ENCODE results near the gene FARP1.

The FARP1 gene

DNA sequence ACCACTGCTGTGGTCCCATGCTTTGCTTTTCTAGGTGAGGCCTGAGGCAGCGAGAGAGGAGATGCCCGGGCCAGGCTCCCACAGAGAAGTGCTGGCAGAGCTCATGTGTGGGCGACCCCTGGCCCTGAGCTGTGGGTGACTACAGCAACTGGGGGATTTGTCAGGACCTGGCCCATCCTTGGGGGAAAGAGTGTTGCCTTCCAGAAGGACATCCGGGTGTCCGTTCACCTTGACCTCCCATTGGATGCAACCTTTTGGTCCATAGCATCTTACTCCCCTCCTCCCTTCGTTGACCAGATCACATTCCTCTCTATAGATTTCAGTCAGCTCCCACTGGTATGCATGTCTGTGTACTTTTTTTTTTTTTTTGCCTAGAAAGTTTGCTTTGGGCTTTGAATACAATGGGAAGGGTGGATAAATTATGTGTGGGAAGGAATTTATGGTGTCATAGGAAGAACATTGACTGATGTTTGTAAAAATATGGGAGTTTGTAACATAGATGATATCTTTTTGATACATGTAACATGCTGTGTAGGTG, 118.3 kb downstream of the FARP1 start:
- Histone ChIP-seq H2AFZ (no peak overlapping the region), H3K4me3 (ENCODE audit: low read depth, low read length) (no peak overlapping the region), H3K4me1 (no peaks in the 10 kb centered on the region), H3K79me2 (no peaks in the 10 kb centered on the region), H3K36me3 (ENCODE audit: control insufficient read depth, insufficient read depth, low read length) (no peaks in the 10 kb centered on the region), H3K9ac (no peak overlapping the region), H3K27ac (no peak overlapping the region), H3K4me2 (ENCODE audit: low read length) (no peak overlapping the region), H3K27me3 (ENCODE audit: control insufficient read depth, insufficient read depth, low read length) (no peaks in the 10 kb centered on the region), H3K9me3 (ENCODE audit: control insufficient read depth, low read length) (no peaks in the 10 kb centered on the region)
- TF ChIP-seq CTCF (IDR thresholded peaks at IDR 0.05), result no peak

GRCh38 chr13:98262292-98262691, 119.4 kb downstream of the FARP1 start:
- no peak overlapping the region for H3K9ac ChIP-seq
- no peaks in the 10 kb centered on the region for H3K9me3 ChIP-seq (ENCODE audit: control insufficient read depth, low read length)
- no peaks in the 10 kb centered on the region for H3K36me3 ChIP-seq (ENCODE audit: control insufficient read depth, insufficient read depth, low read length)
- no peak for TF ChIP-seq CTCF (IDR thresholded peaks at IDR 0.05)
- H3K4me3 ChIP-seq (ENCODE audit: low read depth, low read length), result no peak overlapping the region
- H3K27ac ChIP-seq, result no peak overlapping the region
- H3K4me1 ChIP-seq, result no peaks in the 10 kb centered on the region
- no peak overlapping the region for H2AFZ ChIP-seq
- no peaks in the 10 kb centered on the region for H3K79me2 ChIP-seq
- no peak overlapping the region for H3K4me2 ChIP-seq (ENCODE audit: low read length)
- no peaks in the 10 kb centered on the region for H3K27me3 ChIP-seq (ENCODE audit: control insufficient read depth, insufficient read depth, low read length)

- Histone ChIP-seq H3K36me3 (ENCODE audit: control insufficient read depth, insufficient read depth, low read length) (no peaks in the 10 kb centered on the region), H3K9me3 (ENCODE audit: control insufficient read depth, low read length) (no peaks in the 10 kb centered on the region), H3K4me2 (ENCODE audit: low read length) (no peak overlapping the region), H3K4me3 (ENCODE audit: low read depth, low read length) (no peak overlapping the region), H3K27me3 (ENCODE audit: control insufficient read depth, insufficient read depth, low read length) (no peaks in the 10 kb centered on the region), H3K79me2 (no peaks in the 10 kb centered on the region), H2AFZ (no peak overlapping the region), H3K27ac (no peak overlapping the region), H3K4me1 (no peaks in the 10 kb centered on the region), H3K9ac (no peak overlapping the region)
- TF ChIP-seq CTCF (IDR thresholded peaks at IDR 0.05), result no peak
Measured at GRCh38 chr13:98263841-98264240, 120.9 kb downstream of the FARP1 start.

GRCh38 chr13:98264877-98265276, 122.0 kb downstream of the FARP1 start:
- no peaks in the 10 kb centered on the region for H3K4me1 ChIP-seq
- H3K9me3 ChIP-seq (ENCODE audit: control insufficient read depth, low read length), result no peaks in the 10 kb centered on the region
- no peak for TF ChIP-seq CTCF (IDR thresholded peaks at IDR 0.05)
- no peak overlapping the region for H3K9ac ChIP-seq
- H3K79me2 ChIP-seq, result no peaks in the 10 kb centered on the region
- no peak overlapping the region for H3K27ac ChIP-seq
- H3K36me3 ChIP-seq (ENCODE audit: control insufficient read depth, insufficient read depth, low read length), result no peaks in the 10 kb centered on the region
- no peaks in the 10 kb centered on the region for H3K27me3 ChIP-seq (ENCODE audit: control insufficient read depth, insufficient read depth, low read length)
- H3K4me3 ChIP-seq (ENCODE audit: low read depth, low read length), result no peak overlapping the region
- no peak overlapping the region for H3K4me2 ChIP-seq (ENCODE audit: low read length)
- no peak overlapping the region for H2AFZ ChIP-seq

Measured in parathyroid adenoma (tissue), 2 donors.